Activated CD8-positive, alpha-beta memory T cell treated with anti-CD3 and anti-CD28 coated beads for 36 hours (primary cell): ENCODE measurements around the gene CERK. TPM values are rescaled to one million over a fixed set of nuclear protein-coding genes. Genes with fewer than 3 reads are reported as not detected.

ENCODE experiments used
- CTCF ChIA-PET: fragments of 350-600 bp; sonication (Branson Sonifier 250); formaldehyde crosslinking; loops from one replicate; lab custom pipeline; 2021; ENCODE audit warnings: antibody characterized with exemption; lab: Charles Lee
- POLR2A ChIA-PET: fragments of 350-600 bp; sonication (Branson Sonifier 250); formaldehyde crosslinking; loops from one replicate; lab custom pipeline; 2021; ENCODE audit warnings: antibody characterized with exemption; lab: Charles Lee
- total RNA-seq, 2 experiments: library from RNA; stranded (reverse); gene quantifications; one replicate each; pipeline ENCODE4 v1.2.3, GENCODE V29; 2021

CERK gene
- total RNA-seq, 2 experiments from 2014 or later, result 52.8 to 56.0 TPM

DNA sequence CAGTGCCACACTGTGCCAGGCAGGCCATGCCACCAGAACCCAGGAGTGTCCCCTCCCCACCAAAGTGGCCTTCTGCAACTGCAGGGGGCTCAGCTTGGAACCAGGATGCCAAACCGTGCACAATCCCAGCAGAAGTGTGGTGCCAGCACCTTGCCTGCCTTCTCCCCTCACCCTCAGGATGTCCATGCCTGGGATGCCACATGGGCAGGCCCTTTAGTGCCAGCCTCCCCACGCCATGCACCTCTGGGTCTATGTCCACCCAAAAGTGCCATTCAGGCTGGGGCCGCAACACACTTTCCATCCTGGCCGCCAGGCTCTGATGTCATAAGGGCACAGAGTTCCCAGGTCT, 15.7 kb upstream of the CERK start:
- POLR2A ChIA-PET, result no interaction called here
- CTCF ChIA-PET, result no interaction called here

- ChIA-PET POLR2A (no interaction called here), CTCF (no interaction called here)
Observed at GRCh38 chr22:46753360-46753759, 15.3 kb upstream of the CERK start.

DNA sequence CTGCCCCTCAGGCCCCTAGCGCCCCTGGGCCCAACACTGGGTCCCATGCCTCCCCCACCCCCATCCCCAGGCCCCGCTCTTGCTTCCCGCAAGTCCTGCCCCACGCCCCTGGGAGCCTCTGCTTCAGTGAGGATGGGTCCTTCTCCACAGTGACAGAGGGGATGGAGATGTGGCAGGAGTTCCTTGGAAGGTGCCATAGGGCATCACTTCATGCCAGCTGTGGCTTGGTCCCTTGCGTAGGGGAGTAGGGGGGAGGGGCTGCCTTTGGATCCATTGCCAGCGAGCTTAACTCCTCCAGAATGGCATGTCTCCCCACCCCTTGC, 14.9 kb upstream of the CERK start:
- ChIA-PET POLR2A (no interaction called here), CTCF (no interaction called here)

GRCh38 chr22:46752286-46752987, 14.4 kb upstream of the CERK start:
- CTCF ChIA-PET, result no interaction called here
- POLR2A ChIA-PET, result no interaction called here

DNA sequence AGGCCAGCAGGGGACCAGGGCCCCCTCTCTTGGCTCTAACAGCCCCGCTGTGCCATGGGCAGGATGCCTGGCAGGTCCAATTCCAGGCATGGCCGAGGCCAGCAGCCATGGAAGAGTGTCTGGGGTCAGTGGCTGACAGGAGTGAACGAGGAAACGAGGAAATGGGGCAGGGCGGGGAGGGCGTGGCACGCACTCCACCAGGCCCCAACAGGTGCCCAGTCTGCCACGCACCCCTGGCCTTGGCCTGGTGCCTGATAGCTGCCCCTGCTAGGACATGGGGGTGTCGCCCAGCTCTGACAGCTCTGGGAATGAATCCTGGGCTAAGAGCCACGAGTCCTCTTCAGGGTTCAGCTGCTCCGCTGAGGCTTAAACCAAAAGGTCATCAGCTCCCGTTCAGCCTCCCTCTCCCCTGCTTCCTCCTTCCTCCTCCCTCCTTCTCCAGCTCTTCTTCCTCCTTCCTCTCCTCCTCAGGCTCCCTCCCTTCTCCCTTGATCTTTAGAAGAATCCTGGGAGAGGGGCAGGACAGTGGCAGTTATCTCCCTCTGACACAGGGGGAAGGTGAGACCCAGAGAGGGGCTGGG, 12.9 kb upstream of the CERK start:
- POLR2A ChIA-PET, result interaction anchor here (2.1 kb wide), 1 partner anchor 11 kb away, joined by 5 read pairs; the partner anchor contains the start of gene TBC1D22A
- CTCF ChIA-PET, result interaction anchor here (2.8 kb wide), 1 partner anchor 187 kb away, joined by 8 read pairs; no protein-coding TSS in a partner anchor

DNA sequence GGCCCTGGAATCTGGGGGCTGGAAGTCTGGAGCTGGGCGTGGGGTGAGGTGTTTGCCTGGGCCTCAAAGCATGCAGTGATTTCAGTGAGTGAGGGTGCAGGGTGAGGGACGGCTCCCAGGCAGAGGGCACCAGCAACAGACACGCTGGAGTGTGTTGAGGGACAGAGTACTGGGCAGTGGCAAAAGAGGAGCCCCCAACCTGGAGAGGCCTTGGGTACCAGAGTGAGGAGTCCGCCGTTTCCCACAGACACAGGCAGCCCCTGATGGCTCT, 12.4 kb upstream of the CERK start:
- POLR2A ChIA-PET, result interaction anchor here (2.1 kb wide), 1 partner anchor 12 kb away, joined by 5 read pairs; the partner anchor contains the start of gene TBC1D22A
- CTCF ChIA-PET, result interaction anchor here (2.8 kb wide), 1 partner anchor 187 kb away, joined by 8 read pairs; no protein-coding TSS in a partner anchor

GRCh38 chr22:46749682-46750529, 11.9 kb upstream of the CERK start:
- ChIA-PET CTCF (interaction anchor here (1.0 to 2.8 kb wide), 3 partner anchors 9 to 186 kb away, joined by 3 to 8 read pairs (median 6); no protein-coding TSS in a partner anchor), POLR2A (interaction anchor here (1.7 to 2.1 kb wide), 2 partner anchors 10 to 12 kb away, joined by 5 to 9 read pairs; partner anchors contain the start of gene TBC1D22A)

DNA sequence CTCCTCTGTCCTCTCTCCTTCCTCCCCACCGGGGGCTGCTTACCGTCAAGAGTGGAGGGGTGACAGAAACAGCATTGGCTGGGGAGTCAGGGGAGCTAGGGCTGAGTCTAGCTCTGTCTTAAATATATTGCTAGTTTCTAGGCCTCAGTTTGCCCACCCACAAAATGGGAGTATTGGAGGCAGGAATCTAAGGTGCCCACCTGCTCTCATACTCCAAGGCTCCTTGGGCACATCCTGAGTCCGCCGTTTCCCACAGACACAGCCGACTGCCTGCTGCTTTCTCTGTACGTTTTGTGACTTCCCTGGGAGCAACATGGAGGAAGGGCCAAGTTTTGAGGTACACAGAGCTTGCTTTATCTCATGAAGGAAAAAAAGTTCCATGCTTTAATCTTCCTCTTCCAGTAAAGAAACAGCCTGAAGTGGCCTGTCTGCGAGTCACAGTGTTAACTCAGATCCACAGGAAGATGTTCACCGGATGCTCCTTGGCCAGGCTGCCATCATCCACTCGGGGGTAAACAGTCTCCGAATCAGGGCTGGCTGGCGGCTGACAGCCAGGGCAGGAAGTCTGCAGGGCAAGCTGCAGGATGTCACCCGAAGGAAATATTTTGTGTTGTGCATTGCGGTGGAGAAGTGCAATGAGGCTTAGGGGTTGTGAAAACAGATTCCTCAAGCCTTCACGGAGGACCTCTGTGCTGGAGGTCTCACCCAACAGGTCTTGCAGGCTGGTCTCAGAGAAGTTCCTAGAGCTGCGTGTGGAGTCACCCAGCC, 11.0 kb upstream of the CERK start:
- CTCF ChIA-PET, result interaction anchor here (0.8 to 2.8 kb wide), 5 partner anchors 9 to 186 kb away, joined by 3 to 8 read pairs (median 3); no protein-coding TSS in a partner anchor
- POLR2A ChIA-PET, result interaction anchor here (1.7 to 2.1 kb wide), 2 partner anchors 10 to 13 kb away, joined by 5 to 9 read pairs; partner anchors contain the start of gene TBC1D22A

DNA sequence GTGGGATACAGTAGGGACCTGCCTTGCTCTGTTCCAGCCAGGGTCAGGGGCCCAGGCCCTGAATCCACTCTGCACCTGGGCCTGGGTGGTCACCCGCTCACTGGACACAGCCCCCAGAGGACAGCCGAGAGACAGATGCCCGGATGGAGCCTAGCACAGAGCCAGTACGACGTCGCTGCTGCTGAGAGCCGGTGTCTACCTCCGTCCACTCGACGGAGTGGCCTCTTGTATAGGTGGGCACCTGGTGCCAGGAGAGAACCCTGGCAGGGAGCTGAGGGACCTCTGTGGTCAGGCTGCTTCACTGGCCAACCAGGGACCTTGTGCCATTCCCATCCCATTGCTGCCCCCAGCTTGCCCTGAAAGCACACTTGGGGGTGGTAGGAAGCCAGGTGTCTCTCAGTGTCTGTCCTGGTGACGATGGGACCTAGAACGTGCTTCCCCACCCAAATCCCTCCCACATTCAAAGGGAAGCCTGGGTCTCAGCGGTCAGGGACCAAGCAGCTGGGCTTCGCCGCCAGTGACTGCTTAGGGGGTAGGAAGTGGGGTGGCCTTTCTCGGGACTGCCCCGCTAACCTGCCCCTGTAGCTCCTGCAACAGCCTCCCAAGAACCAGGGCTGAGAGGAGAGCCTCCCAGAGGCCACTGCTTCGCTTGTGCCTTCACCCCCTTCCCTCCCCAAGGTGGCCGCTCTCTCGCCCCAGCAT, 10.3 kb upstream of the CERK start:
- POLR2A ChIA-PET, result interaction anchor here (1.7 kb wide), 1 partner anchor 9 kb away, joined by 9 read pairs; no protein-coding TSS in a partner anchor
- CTCF ChIA-PET, result interaction anchor here (0.8 to 2.8 kb wide), 3 partner anchors 9 to 185 kb away, joined by 3 to 8 read pairs (median 3); no protein-coding TSS in a partner anchor

DNA sequence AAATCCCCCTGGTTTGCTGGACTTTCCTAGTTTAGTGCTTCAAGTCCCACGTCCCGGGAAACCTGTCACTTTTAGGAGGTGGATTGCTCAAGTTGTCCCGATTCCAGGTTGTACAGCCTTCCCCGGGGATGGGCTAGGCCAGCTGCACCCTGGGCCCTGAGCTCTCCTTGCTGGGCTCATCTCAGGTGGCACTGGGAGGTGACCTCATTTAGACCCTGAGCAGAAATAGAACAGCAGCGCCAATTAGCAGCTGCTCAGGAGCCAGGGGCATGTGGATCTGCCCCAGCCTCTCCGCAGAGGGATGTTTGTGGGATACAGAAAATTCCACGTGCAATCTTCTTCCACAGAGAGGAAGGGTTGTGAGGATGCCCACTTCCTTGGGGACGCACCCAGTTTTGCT, 9.6 kb upstream of the CERK start:
- ChIA-PET POLR2A (no interaction called here), CTCF (no interaction called here)

- ChIA-PET CTCF (no interaction called here), POLR2A (no interaction called here)
Observed at GRCh38 chr22:46746620-46747019, 8.6 kb upstream of the CERK start.

DNA sequence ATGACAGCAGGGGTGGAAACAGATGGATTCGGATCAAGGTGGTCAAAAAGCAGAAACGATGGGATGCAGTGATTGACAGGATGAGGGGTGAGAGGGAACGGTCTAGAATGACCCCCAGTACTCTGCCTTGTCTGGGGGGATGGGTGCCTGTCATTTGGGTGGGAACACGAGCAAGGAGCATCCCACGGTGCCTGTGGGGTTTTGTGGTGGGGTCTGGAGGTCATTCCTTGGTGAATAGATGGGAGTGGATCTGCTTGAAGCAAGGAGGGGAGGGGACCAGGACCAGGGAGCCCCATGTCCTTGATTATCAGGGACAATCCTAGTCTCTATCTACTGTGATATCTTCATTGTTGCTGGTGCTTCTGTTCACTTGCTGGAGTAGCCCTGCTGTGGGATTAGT, 8.1 kb upstream of the CERK start:
- CTCF ChIA-PET, result no interaction called here
- POLR2A ChIA-PET, result no interaction called here

GRCh38 chr22:46744581-46744980, 6.5 kb upstream of the CERK start:
- POLR2A ChIA-PET, result no interaction called here

DNA sequence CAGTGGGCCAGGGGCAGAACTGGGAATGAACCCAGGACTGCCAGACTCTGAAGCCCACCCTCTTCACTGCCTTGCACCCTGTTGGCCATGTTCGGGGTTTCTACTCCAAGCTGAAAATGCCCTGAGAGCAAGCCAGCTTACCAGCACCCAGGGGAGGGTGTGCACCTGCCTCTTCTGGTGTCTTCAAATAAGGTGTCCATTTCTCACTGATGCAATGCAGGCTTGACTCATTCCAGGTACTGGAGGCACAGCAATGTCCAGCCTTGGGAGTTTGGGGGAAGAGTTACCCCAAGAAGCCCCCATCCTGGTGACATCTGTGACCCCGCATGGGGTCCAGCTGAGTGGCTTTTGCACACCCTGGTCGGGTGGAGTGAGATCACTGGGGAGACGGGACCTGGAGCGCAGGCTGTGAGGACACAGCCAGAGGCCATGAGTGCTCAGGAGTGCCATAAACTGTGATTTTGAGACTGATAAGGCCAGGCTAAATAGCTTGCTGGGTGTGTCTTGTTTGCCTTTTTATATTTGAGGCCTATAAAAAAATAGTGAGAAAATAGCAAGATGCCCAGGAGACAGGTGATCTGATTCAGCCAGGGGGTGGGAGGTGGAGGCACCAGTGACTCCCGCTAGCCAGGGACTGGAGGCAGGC, 4.6 kb upstream of the CERK start:
- CTCF ChIA-PET, result interaction anchor here (0.5 to 1.2 kb wide), 2 partner anchors 56 to 181 kb away, joined by 3 to 4 read pairs; no protein-coding TSS in a partner anchor
- POLR2A ChIA-PET, result no interaction called here

More at GRCh38 chr22:46744581-46744980, 6.5 kb upstream of the CERK start:
- CTCF ChIA-PET, result no interaction called here

- POLR2A ChIA-PET, result no interaction called here
- CTCF ChIA-PET, result interaction anchor here (0.5 to 1.2 kb wide), 2 partner anchors 57 to 181 kb away, joined by 3 to 4 read pairs; no protein-coding TSS in a partner anchor
Observed at GRCh38 chr22:46741974-46742519, 4.0 kb upstream of the CERK start.

GRCh38 chr22:46740910-46741780, 3.1 kb upstream of the CERK start:
- CTCF ChIA-PET, result interaction anchor here (0.8 to 1.2 kb wide), 2 partner anchors 17 to 180 kb away, joined by 3 to 4 read pairs; no protein-coding TSS in a partner anchor

More at GRCh38 chr22:46740910-46741780, 3.1 kb upstream of the CERK start:
- POLR2A ChIA-PET, result interaction anchor here (2.3 kb wide), 1 partner anchor 21 kb away, joined by 8 read pairs; the partner anchor contains the start of gene TBC1D22A
